ENCODE results near the gene CREBRF. TPM values are rescaled to one million over a fixed set of nuclear protein-coding genes. Genes with fewer than 3 reads are reported as not detected.

Gene CREBRF
- total and polyA plus RNA-seq, 2 donors (not counting 1 experiment from before 2014, with no cell fraction given): 29.7 to 89.7 TPM

GRCh38 chr5:173014671-173015070 lies 41.5 kb upstream of the CREBRF start:
- H3K9ac ChIP-seq (ENCODE audit: low read length): no peak overlapping the region
- no peak for ATAC-seq (ENCODE audit: low read depth)
- peaks cover 3 to 7% of the 10 kb centered on the region in 2 donors for H3K4me1 ChIP-seq (ENCODE audit: control insufficient read depth in 2 of 2, insufficient read depth in 2 of 2, low read length in 2 of 2)
- H3K27me3 ChIP-seq (replicated peaks in 1 of 4; ENCODE audit: control extremely low read depth in 1 of 4, control insufficient read depth in 3 of 4, insufficient read depth in 4 of 4, low read length in 3 of 4): no peaks in the 10 kb centered on the region
- WGBS (ENCODE audit: insufficient coverage): 100% methylated on average over 1 of the region's 4 CpGs
- Mint-ChIP-seq H3K27me3 (no peaks in the 10 kb centered on the region), H3K27ac (peak overlapping the region; percentile 21), H3K9me3 (ENCODE audit: insufficient read depth) (no peaks in the 10 kb centered on the region), H3K4me3 (no peak overlapping the region), H3K4me1 (peaks cover 48% of the 10 kb centered on the region)
- no peak for DNase-seq
- ChIA-PET POLR2A (no interaction called here), CTCF (no interaction called here)
- H2AFZ ChIP-seq (ENCODE audit: insufficient read depth, low read depth, low read length, poor library complexity, severe bottlenecking): no peak overlapping the region
- peaks cover 93% of the 10 kb centered on the region for H4K20me1 ChIP-seq (ENCODE audit: control insufficient read depth, insufficient read depth, low read length, poor library complexity, severe bottlenecking)
- H3K4me3 ChIP-seq (ENCODE audit: control extremely low read depth in 1 of 5, extremely low read depth in 1 of 5, insufficient read depth in 1 of 5, low read depth in 2 of 5, low read length in 4 of 5): no peak overlapping the region
- H3K9me3 ChIP-seq (ENCODE audit: control extremely low read depth in 1 of 3, control insufficient read depth in 2 of 3, insufficient read depth in 1 of 3, low read length in 2 of 3): no peaks in the 10 kb centered on the region
- H3K79me2 ChIP-seq (ENCODE audit: control insufficient read depth, insufficient read depth, low read length): peaks cover 99% of the 10 kb centered on the region
- H3K36me3 ChIP-seq (replicated peaks in 1 of 2; ENCODE audit: control extremely low read depth in 1 of 2, control insufficient read depth in 1 of 2, extremely low read depth in 1 of 2, insufficient read depth in 2 of 2, low read length in 1 of 2): peaks cover 0 to 8% of the 10 kb centered on the region in 2 experiments
- H3K4me2 ChIP-seq (replicated peaks; ENCODE audit: low read depth, low read length, poor library complexity, severe bottlenecking): no peak overlapping the region
- TF ChIP-seq, protein P1, sequence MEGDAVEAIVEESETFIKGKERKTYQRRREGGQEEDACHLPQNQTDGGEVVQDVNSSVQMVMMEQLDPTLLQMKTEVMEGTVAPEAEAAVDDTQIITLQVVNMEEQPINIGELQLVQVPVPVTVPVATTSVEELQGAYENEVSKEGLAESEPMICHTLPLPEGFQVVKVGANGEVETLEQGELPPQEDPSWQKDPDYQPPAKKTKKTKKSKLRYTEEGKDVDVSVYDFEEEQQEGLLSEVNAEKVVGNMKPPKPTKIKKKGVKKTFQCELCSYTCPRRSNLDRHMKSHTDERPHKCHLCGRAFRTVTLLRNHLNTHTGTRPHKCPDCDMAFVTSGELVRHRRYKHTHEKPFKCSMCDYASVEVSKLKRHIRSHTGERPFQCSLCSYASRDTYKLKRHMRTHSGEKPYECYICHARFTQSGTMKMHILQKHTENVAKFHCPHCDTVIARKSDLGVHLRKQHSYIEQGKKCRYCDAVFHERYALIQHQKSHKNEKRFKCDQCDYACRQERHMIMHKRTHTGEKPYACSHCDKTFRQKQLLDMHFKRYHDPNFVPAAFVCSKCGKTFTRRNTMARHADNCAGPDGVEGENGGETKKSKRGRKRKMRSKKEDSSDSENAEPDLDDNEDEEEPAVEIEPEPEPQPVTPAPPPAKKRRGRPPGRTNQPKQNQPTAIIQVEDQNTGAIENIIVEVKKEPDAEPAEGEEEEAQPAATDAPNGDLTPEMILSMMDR (IDR thresholded peaks at IDR 0.05): no peak
- H3K27ac ChIP-seq (ENCODE audit: low read length in 2 of 2): peak overlapping the region in 1 of 2 donors; percentile 25
- intact Hi-C loops (cut with micrococcal nuclease): no loop called here

DNA sequence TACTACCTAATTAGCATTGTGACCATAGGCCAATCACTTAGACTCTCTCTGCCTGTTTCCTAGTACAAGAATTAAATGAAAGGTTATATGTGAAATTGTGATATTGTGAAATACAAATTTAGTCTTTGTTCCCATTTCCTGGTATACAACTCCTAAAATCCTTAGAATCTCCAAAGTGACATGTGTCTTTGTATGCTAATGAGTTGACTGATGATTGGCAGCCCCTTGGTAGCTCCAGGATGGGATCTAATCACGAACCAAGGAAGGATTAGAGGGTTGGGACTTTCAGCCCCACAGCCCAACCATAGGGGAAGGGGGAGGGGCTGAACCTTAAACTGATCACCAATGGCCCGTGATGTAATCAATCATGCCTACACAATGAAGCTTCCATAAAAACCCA lies 41.0 kb upstream of the CREBRF start:
- Histone ChIP-seq H3K4me1 (ENCODE audit: control insufficient read depth in 2 of 2, insufficient read depth in 2 of 2, low read length in 2 of 2) (peaks cover 3 to 6% of the 10 kb centered on the region in 2 donors), H3K27ac (ENCODE audit: low read length in 2 of 2) (peak overlapping the region in 1 of 2 donors; percentile 25), H4K20me1 (ENCODE audit: control insufficient read depth, insufficient read depth, low read length, poor library complexity, severe bottlenecking) (peaks cover 89% of the 10 kb centered on the region), H3K4me2 (replicated peaks; ENCODE audit: low read depth, low read length, poor library complexity, severe bottlenecking) (no peak overlapping the region), H3K27me3 (replicated peaks in 1 of 4; ENCODE audit: control extremely low read depth in 1 of 4, control insufficient read depth in 3 of 4, insufficient read depth in 4 of 4, low read length in 3 of 4) (no peaks in the 10 kb centered on the region), H3K9me3 (ENCODE audit: control extremely low read depth in 1 of 3, control insufficient read depth in 2 of 3, insufficient read depth in 1 of 3, low read length in 2 of 3) (no peaks in the 10 kb centered on the region), H2AFZ (ENCODE audit: insufficient read depth, low read depth, low read length, poor library complexity, severe bottlenecking) (no peak overlapping the region), H3K36me3 (replicated peaks in 1 of 2; ENCODE audit: control extremely low read depth in 1 of 2, control insufficient read depth in 1 of 2, extremely low read depth in 1 of 2, insufficient read depth in 2 of 2, low read length in 1 of 2) (peaks cover 2 to 14% of the 10 kb centered on the region in 2 experiments), H3K79me2 (ENCODE audit: control insufficient read depth, insufficient read depth, low read length) (peaks cover 99% of the 10 kb centered on the region), H3K4me3 (ENCODE audit: control extremely low read depth in 1 of 5, extremely low read depth in 1 of 5, insufficient read depth in 1 of 5, low read depth in 2 of 5, low read length in 4 of 5) (no peak overlapping the region), H3K9ac (ENCODE audit: low read length) (no peak overlapping the region)
- H3K4me3 Mint-ChIP-seq: no peak overlapping the region
- intact Hi-C loops (cut with micrococcal nuclease): no loop called here
- ATAC-seq (ENCODE audit: low read depth) (no peak), DNase-seq (no peak)
- H3K4me1 Mint-ChIP-seq: peaks cover 44% of the 10 kb centered on the region
- H3K9me3 Mint-ChIP-seq (ENCODE audit: insufficient read depth): no peaks in the 10 kb centered on the region
- POLR2A ChIA-PET: no interaction called here
- no peak for TF ChIP-seq EZH2 (IDR thresholded peaks at IDR 0.05; ENCODE audit: borderline replicate concordance, insufficient read depth, low read depth, low read length, poor library complexity, severe bottlenecking)
- TF ChIP-seq, protein P1 (IDR thresholded peaks at IDR 0.05): no peak
- CTCF ChIA-PET: no interaction called here
- H3K27ac Mint-ChIP-seq: peak overlapping the region; percentile 41
- H3K27me3 Mint-ChIP-seq: no peaks in the 10 kb centered on the region
- WGBS (ENCODE audit: insufficient coverage): no CpG with 5 or more reads among the region's 2 CpGs

Data from B cell (primary cell).